Activated CD8-positive, alpha-beta memory T cell treated with anti-CD3 and anti-CD28 coated beads, Interleukin-2, amount 50 U/mL, for 1 hour (primary cell): ENCODE results near the gene HINFP.
"Not testable (repeated sequence)": the region's sequence is repeated elsewhere in the genome, so short reads cannot be mapped to it uniquely, and the experiment has no call there.

Experiments
- DNase-seq: peaks from one replicate; pipeline ENCODE4 v3.0.0-alpha.2; 2020; ENCODE audit errors: extremely low read depth

The HINFP gene

GRCh38 chr11:119100246-119100970 is 21.0 kb upstream of the HINFP start:
- no peak for DNase-seq

- no peak for DNase-seq
Measured at GRCh38 chr11:119100994-119101758, 20.2 kb upstream of the HINFP start.

GRCh38 chr11:119101759-119102423 is 19.5 kb upstream of the HINFP start, which contains the start of gene DPAGT1:
TSS of gene DPAGT1 (minus strand) at chr11:119101853. CDS start at chr11:119101655, 198 bp downstream.
- DNase-seq = peak; percentile 59

GRCh38 chr11:119103161-119103664 is 18.2 kb upstream of the HINFP start:
- not testable (repeated sequence) for DNase-seq

- no peak for DNase-seq
Measured at GRCh38 chr11:119103793-119104192, 17.6 kb upstream of the HINFP start.

- DNase-seq = peak; percentile 61
Measured at GRCh38 chr11:119106564-119107537, 14.5 kb upstream of the HINFP start, which contains the start of gene C2CD2L. TSS of gene C2CD2L (plus strand) at chr11:119107344. CDS start at chr11:119107742, 398 bp downstream.

- no peak for DNase-seq
Measured at GRCh38 chr11:119107538-119108145, 13.7 kb upstream of the HINFP start.

GRCh38 chr11:119108146-119108856 is 13.1 kb upstream of the HINFP start:
- no peak for DNase-seq

GRCh38 chr11:119108857-119109221 is 12.5 kb upstream of the HINFP start:
- no peak for DNase-seq

GRCh38 chr11:119109843-119110242 is 11.5 kb upstream of the HINFP start:
- DNase-seq = no peak

GRCh38 chr11:119110439-119110838 is 10.9 kb upstream of the HINFP start:
- DNase-seq = no peak

- no peak for DNase-seq
Measured at GRCh38 chr11:119111361-119111925, 9.9 kb upstream of the HINFP start.

GRCh38 chr11:119112314-119113020 is 8.9 kb upstream of the HINFP start:
- no peak for DNase-seq

GRCh38 chr11:119113716-119114115 is 7.7 kb upstream of the HINFP start:
- no peak for DNase-seq

- DNase-seq = no peak
Measured at GRCh38 chr11:119114351-119114750, 7.0 kb upstream of the HINFP start.

GRCh38 chr11:119115484-119116234 is 5.7 kb upstream of the HINFP start:
- no peak for DNase-seq

GRCh38 chr11:119116235-119116594 is 5.2 kb upstream of the HINFP start:
- no peak for DNase-seq

- no peak for DNase-seq
Measured at GRCh38 chr11:119116601-119117000, 4.8 kb upstream of the HINFP start.
